CD4-positive, CD25-positive, alpha-beta regulatory T cell (primary cell): Measurements from ENCODE around the gene TOLLIP. TPM values are rescaled to one million over a fixed set of nuclear protein-coding genes. Genes with fewer than 3 reads are reported as not detected.

ENCODE experiments used
- ATAC-seq, 2 donors: fragments of 150-1000 bp; cut with Tn5 transposase; one replicate each; pipeline ENCODE4 v1.10.0; 2021; ENCODE audit warnings: low read depth in 2 of 2, moderate number of reproducible peaks in 2 of 2, moderate library complexity in 1 of 2
- DNase-seq, 3 donors: peaks; one replicate each; pipeline versions ENCODE4 v3.0.0 to v3.0.0-alpha.2; 2012 to 2022; ENCODE audit warnings: mixed read lengths in 1 of 3
- H3K27ac ChIP-seq: one replicate; pipeline ENCODE4 v1.7.0; 2013; ENCODE audit warnings: mild to moderate bottlenecking, low read length; ENCODE audit not compliant: insufficient read depth, poor library complexity, severe bottlenecking
- H3K27me3 ChIP-seq: one replicate; pipeline ENCODE4 v1.7.0; 2013; ENCODE audit warnings: low read length; ENCODE audit not compliant: control insufficient read depth, insufficient read depth
- H3K36me3 ChIP-seq: one replicate; pipeline ENCODE4 v1.7.0; 2013; ENCODE audit warnings: mild to moderate bottlenecking, low read length, moderate library complexity; ENCODE audit not compliant: control insufficient read depth, insufficient read depth
- H3K4me1 ChIP-seq: 2 replicates; pipeline ENCODE4 v1.7.0; 2013; ENCODE audit warnings: mild to moderate bottlenecking, low read length; ENCODE audit not compliant: insufficient read depth, control insufficient read depth, poor library complexity, severe bottlenecking
- H3K4me3 ChIP-seq: one replicate; pipeline ENCODE4 v1.7.0; 2013; ENCODE audit warnings: low read depth, mild to moderate bottlenecking, low read length, moderate library complexity
- H3K9me3 ChIP-seq, 2 experiments: 1 replicate in 1 of 2; 2 replicates in 1 of 2; pipeline ENCODE4 v1.7.0; 2013; ENCODE audit warnings: low read length in 2 of 2, mild to moderate bottlenecking in 1 of 2, moderate library complexity in 1 of 2; ENCODE audit not compliant: control insufficient read depth in 2 of 2
- H3K27ac Mint-ChIP-seq, 3 donors: one replicate each; pipeline ENCODE4 v1.8.0; 2020 to 2022; ENCODE audit warnings: mild to moderate bottlenecking in 3 of 3, mixed read lengths in 3 of 3, moderate library complexity in 2 of 3
- H3K27me3 Mint-ChIP-seq: one replicate; pipeline ENCODE4 v1.8.0; 2022; ENCODE audit warnings: mild to moderate bottlenecking, mixed read lengths
- H3K36me3 Mint-ChIP-seq: one replicate; pipeline ENCODE4 v1.8.0; 2020; ENCODE audit warnings: mixed read lengths
- H3K4me1 Mint-ChIP-seq, 4 donors: one replicate each; pipeline ENCODE4 v1.8.0; 2020 to 2022; ENCODE audit warnings: mixed read lengths in 4 of 4, mild to moderate bottlenecking in 1 of 4
- H3K4me3 Mint-ChIP-seq, 4 donors: one replicate each; pipeline ENCODE4 v1.8.0; 2020 to 2022; ENCODE audit warnings: mild to moderate bottlenecking in 4 of 4, mixed read lengths in 4 of 4, moderate library complexity in 3 of 4
- H3K9me3 Mint-ChIP-seq, 7 donors: one replicate each; pipeline ENCODE4 v1.8.0; 2020 to 2022; ENCODE audit warnings: mixed read lengths in 7 of 7, mild to moderate bottlenecking in 3 of 7, moderate library complexity in 2 of 7
- polyA plus RNA-seq, 4 donors: library from polyadenylated mRNA; unstranded; fragments of 300-500 nt; fragmentation: Illumina TruSeq; gene quantifications; one replicate each; pipeline ENCODE4 v1.2.3, GENCODE V29; 2021
- total RNA-seq: library from RNA; stranded (reverse); gene quantifications from one replicate; pipeline ENCODE4 v1.2.3, GENCODE V29; 2022

TOLLIP gene
- total and polyA plus RNA-seq, 5 donors from 2014 or later, result 25.3 to 60.0 (median 30.8) TPM

- no peak overlapping the region for H3K4me3 ChIP-seq
- Mint-ChIP-seq H3K27me3 (no peaks in the 10 kb centered on the region), H3K36me3 (peaks cover 17% of the 10 kb centered on the region), H3K9me3 (no peaks in the 10 kb centered on the region), H3K27ac (no peak overlapping the region), H3K4me1 (no peaks in the 10 kb centered on the region), H3K4me3 (no peak overlapping the region)
- H3K36me3 ChIP-seq, result peaks cover 36% of the 10 kb centered on the region
- DNase-seq, result no peak
- no peaks in the 10 kb centered on the region for H3K9me3 ChIP-seq
- H3K27ac ChIP-seq, result no peak overlapping the region
- no peak for ATAC-seq
- H3K4me1 ChIP-seq, result no peaks in the 10 kb centered on the region
- H3K27me3 ChIP-seq, result no peaks in the 10 kb centered on the region
These were observed 25.5 kb downstream of the TOLLIP start for GRCh38 chr11:1283906-1284305.

- Histone ChIP-seq H3K4me1 (no peaks in the 10 kb centered on the region), H3K36me3 (peaks cover 32% of the 10 kb centered on the region), H3K27me3 (no peaks in the 10 kb centered on the region), H3K27ac (no peak overlapping the region), H3K9me3 (no peaks in the 10 kb centered on the region), H3K4me3 (no peak overlapping the region)
- Mint-ChIP-seq H3K4me3 (no peak overlapping the region), H3K9me3 (no peaks in the 10 kb centered on the region), H3K36me3 (peaks cover 17% of the 10 kb centered on the region), H3K27me3 (no peaks in the 10 kb centered on the region), H3K4me1 (no peaks in the 10 kb centered on the region), H3K27ac (no peak overlapping the region)
- ATAC-seq (no peak), DNase-seq (no peak)
These were observed 26.3 kb downstream of the TOLLIP start for GRCh38 chr11:1283091-1283511.

GRCh38 chr11:1281974-1282365 is 27.5 kb downstream of the TOLLIP start:
- H3K4me3 ChIP-seq, result no peak overlapping the region
- H3K27me3 Mint-ChIP-seq, result no peaks in the 10 kb centered on the region
- H3K4me1 ChIP-seq, result no peaks in the 10 kb centered on the region
- H3K4me1 Mint-ChIP-seq, result peaks cover 0 to 3% (median 0%) of the 10 kb centered on the region in 4 donors
- H3K36me3 ChIP-seq, result peaks cover 32% of the 10 kb centered on the region
- no peak for ATAC-seq
- no peak overlapping the region for H3K4me3 Mint-ChIP-seq
- H3K9me3 Mint-ChIP-seq, result no peaks in the 10 kb centered on the region
- no peak overlapping the region for H3K27ac ChIP-seq
- no peaks in the 10 kb centered on the region for H3K27me3 ChIP-seq
- DNase-seq, result no peak
- H3K9me3 ChIP-seq, result no peaks in the 10 kb centered on the region
- H3K27ac Mint-ChIP-seq, result no peak overlapping the region
- peaks cover 22% of the 10 kb centered on the region for H3K36me3 Mint-ChIP-seq

GRCh38 chr11:1281326-1281973 is 28.0 kb downstream of the TOLLIP start:
- no peak for DNase-seq
- no peaks in the 10 kb centered on the region for H3K27me3 Mint-ChIP-seq
- H3K9me3 Mint-ChIP-seq, result no peaks in the 10 kb centered on the region
- peak overlapping the region in 1 of 3 donors; percentile 26 for H3K27ac Mint-ChIP-seq
- ATAC-seq, result no peak
- Histone ChIP-seq H3K36me3 (peaks cover 34% of the 10 kb centered on the region), H3K4me3 (no peak overlapping the region), H3K27me3 (no peaks in the 10 kb centered on the region), H3K4me1 (no peaks in the 10 kb centered on the region), H3K9me3 (no peaks in the 10 kb centered on the region), H3K27ac (no peak overlapping the region)
- peaks cover 19% of the 10 kb centered on the region for H3K36me3 Mint-ChIP-seq
- H3K4me1 Mint-ChIP-seq, result peaks cover 0 to 3% (median 0%) of the 10 kb centered on the region in 4 donors
- no peak overlapping the region for H3K4me3 Mint-ChIP-seq

GRCh38 chr11:1280116-1281035 is 29.1 kb downstream of the TOLLIP start:
- DNase-seq, result no peak
- no peak overlapping the region for H3K27ac ChIP-seq
- no peaks in the 10 kb centered on the region for H3K27me3 ChIP-seq
- H3K4me1 ChIP-seq, result no peaks in the 10 kb centered on the region
- H3K4me3 ChIP-seq, result no peak overlapping the region
- Mint-ChIP-seq H3K9me3 (no peaks in the 10 kb centered on the region), H3K27ac (peak overlapping the region in 1 of 3 donors; percentile 66), H3K4me1 (peaks cover 0 to 3% (median 0%) of the 10 kb centered on the region in 4 donors), H3K27me3 (no peaks in the 10 kb centered on the region), H3K36me3 (peaks cover 23% of the 10 kb centered on the region), H3K4me3 (no peak overlapping the region)
- H3K36me3 ChIP-seq, result peaks cover 37% of the 10 kb centered on the region
- ATAC-seq, result no peak
- H3K9me3 ChIP-seq, result no peaks in the 10 kb centered on the region

- peaks cover 20% of the 10 kb centered on the region for H3K36me3 Mint-ChIP-seq
These were observed 29.8 kb downstream of the TOLLIP start for GRCh38 chr11:1279674-1280055.

GRCh38 chr11:1278766-1279673 is 30.4 kb downstream of the TOLLIP start:
- peaks cover 0 to 3% (median 0%) of the 10 kb centered on the region in 4 donors for H3K4me1 Mint-ChIP-seq
- ATAC-seq, result no peak
- H3K27ac Mint-ChIP-seq, result peak overlapping the region in 1 of 3 donors; percentile 79
- H3K9me3 Mint-ChIP-seq, result no peaks in the 10 kb centered on the region
- H3K4me3 Mint-ChIP-seq, result no peak overlapping the region
- peaks cover 20% of the 10 kb centered on the region for H3K36me3 Mint-ChIP-seq
- H3K27me3 ChIP-seq, result no peaks in the 10 kb centered on the region
- no peak overlapping the region for H3K4me3 ChIP-seq
- no peaks in the 10 kb centered on the region for H3K4me1 ChIP-seq
- H3K9me3 ChIP-seq, result no peaks in the 10 kb centered on the region
- H3K27ac ChIP-seq, result no peak overlapping the region
- peaks cover 30% of the 10 kb centered on the region for H3K36me3 ChIP-seq
- DNase-seq, result no peak
- H3K27me3 Mint-ChIP-seq, result no peaks in the 10 kb centered on the region

More at GRCh38 chr11:1279674-1280055, 29.8 kb downstream of the TOLLIP start:
- Histone ChIP-seq H3K4me1 (no peaks in the 10 kb centered on the region), H3K9me3 (no peaks in the 10 kb centered on the region), H3K4me3 (no peak overlapping the region), H3K36me3 (peaks cover 30% of the 10 kb centered on the region), H3K27ac (no peak overlapping the region), H3K27me3 (no peaks in the 10 kb centered on the region)
- Mint-ChIP-seq H3K27me3 (no peaks in the 10 kb centered on the region), H3K9me3 (no peaks in the 10 kb centered on the region), H3K4me1 (peaks cover 0 to 3% (median 0%) of the 10 kb centered on the region in 4 donors), H3K4me3 (no peak overlapping the region), H3K27ac (peak overlapping the region in 1 of 3 donors; percentile 79)
- DNase-seq (no peak), ATAC-seq (no peak)
